ENCODE measurements around the gene PTPRN2. TPM values are rescaled to one million over a fixed set of nuclear protein-coding genes. Genes with fewer than 3 reads are reported as not detected.

PTPRN2 gene
- total RNA-seq, 1 experiment from 2014 or later = 1.1 TPM

DNA sequence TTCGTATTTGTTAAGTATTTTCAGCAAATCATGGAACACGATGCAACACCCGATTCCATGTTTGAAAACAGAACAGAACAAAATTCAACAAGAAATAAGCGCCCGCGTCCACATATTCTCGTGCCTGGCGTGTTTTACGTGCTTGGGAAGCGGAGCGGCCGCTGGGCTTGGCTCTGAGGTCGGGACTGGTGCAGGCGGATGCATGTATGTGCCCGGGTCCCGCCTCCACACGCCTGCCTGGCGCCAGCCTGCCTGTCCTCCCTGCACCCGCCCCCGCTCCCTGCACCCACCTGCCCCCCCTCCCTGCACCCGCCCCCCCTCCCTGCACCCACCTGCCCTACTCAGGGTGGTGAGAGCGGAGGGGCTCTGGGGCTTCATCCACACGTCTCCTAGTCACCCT lies 796.4 kb downstream of the PTPRN2 start:
- in situ Hi-C loops (cut with HindIII; ENCODE audit: low pct_unique_long_range_greater_than_20kb, low sequenced_read_pairs) (no loop called here), intact Hi-C loops (cut with micrococcal nuclease; ENCODE audit: unreplicated experiment) (no loop called here)
- BruUV-seq (replicated peaks) = no TSS peak
- ATAC-seq (no peak), DNase-seq (ENCODE audit: low read depth, low spot score) (no peak)
- CTCF ChIA-PET = no interaction called here
- Histone ChIP-seq H3K9me3 (ENCODE audit: control insufficient read depth, insufficient read depth, low read depth, low read length) (no peaks in the 10 kb centered on the region), H3K4me3 (ENCODE audit: low read depth in 2 of 2, low read length in 2 of 2) (no peak overlapping the region), H3K4me1 (ENCODE audit: control insufficient read depth, insufficient read depth, low read length) (no peaks in the 10 kb centered on the region; the same call in 1 of the 2 replicates), H3K27ac (ENCODE audit: low read length) (no peak overlapping the region), H3K27me3 (ENCODE audit: control insufficient read depth, insufficient read depth, low read length) (no peaks in the 10 kb centered on the region), H3K36me3 (ENCODE audit: control insufficient read depth, insufficient read depth, low read length) (no peaks in the 10 kb centered on the region)
- TF ChIP-seq, protein P1, sequence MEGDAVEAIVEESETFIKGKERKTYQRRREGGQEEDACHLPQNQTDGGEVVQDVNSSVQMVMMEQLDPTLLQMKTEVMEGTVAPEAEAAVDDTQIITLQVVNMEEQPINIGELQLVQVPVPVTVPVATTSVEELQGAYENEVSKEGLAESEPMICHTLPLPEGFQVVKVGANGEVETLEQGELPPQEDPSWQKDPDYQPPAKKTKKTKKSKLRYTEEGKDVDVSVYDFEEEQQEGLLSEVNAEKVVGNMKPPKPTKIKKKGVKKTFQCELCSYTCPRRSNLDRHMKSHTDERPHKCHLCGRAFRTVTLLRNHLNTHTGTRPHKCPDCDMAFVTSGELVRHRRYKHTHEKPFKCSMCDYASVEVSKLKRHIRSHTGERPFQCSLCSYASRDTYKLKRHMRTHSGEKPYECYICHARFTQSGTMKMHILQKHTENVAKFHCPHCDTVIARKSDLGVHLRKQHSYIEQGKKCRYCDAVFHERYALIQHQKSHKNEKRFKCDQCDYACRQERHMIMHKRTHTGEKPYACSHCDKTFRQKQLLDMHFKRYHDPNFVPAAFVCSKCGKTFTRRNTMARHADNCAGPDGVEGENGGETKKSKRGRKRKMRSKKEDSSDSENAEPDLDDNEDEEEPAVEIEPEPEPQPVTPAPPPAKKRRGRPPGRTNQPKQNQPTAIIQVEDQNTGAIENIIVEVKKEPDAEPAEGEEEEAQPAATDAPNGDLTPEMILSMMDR (IDR thresholded peaks at IDR 0.05) = no peak
- POLR2A ChIA-PET = no interaction called here

DNA sequence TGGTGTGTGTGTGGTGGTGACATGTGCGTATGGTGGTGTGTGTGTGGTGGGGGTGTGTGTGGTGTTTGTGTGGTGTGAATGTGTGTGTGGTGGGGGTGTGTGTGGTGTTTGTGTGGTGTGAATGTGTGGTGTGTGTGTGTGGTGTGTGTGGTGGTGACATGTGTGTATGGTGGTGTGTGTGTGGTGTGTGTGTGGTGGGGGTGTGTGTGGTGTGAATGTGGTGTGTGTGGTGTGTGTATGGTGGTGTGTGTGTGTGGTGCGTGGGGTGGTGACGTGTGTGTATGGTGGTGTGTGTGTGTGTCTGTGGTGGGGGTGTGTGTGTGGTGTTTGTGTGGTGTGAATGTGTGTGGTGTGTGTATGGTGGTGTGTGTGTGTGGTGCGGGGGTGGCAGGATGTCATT lies 797.7 kb downstream of the PTPRN2 start:
- H3K36me3 ChIP-seq (ENCODE audit: control insufficient read depth, insufficient read depth, low read length) = no peaks in the 10 kb centered on the region
- no TSS peak for BruUV-seq (replicated peaks)
- ChIA-PET POLR2A (no interaction called here), CTCF (no interaction called here)
- H3K9me3 ChIP-seq (ENCODE audit: control insufficient read depth, insufficient read depth, low read depth, low read length) = no peaks in the 10 kb centered on the region
- no peaks in the 10 kb centered on the region for H3K27me3 ChIP-seq (ENCODE audit: control insufficient read depth, insufficient read depth, low read length)
- H3K27ac ChIP-seq (ENCODE audit: low read length) = no peak overlapping the region
- intact Hi-C loops (cut with micrococcal nuclease; ENCODE audit: unreplicated experiment) = no loop called here
- TF ChIP-seq, protein P1 (IDR thresholded peaks at IDR 0.05) = no peak
- TF ChIP-seq TCF7L2 (IDR thresholded peaks at IDR 0.05; ENCODE audit: low read depth, low read length) (no peak), POLR2AphosphoS5 (IDR thresholded peaks at IDR 0.05; ENCODE audit: low read depth, low read length) (no peak), SIN3A (IDR thresholded peaks at IDR 0.05; ENCODE audit: borderline replicate concordance, insufficient read depth, low read depth, low read length) (no peak)
- TF ChIP-seq, protein P2, sequence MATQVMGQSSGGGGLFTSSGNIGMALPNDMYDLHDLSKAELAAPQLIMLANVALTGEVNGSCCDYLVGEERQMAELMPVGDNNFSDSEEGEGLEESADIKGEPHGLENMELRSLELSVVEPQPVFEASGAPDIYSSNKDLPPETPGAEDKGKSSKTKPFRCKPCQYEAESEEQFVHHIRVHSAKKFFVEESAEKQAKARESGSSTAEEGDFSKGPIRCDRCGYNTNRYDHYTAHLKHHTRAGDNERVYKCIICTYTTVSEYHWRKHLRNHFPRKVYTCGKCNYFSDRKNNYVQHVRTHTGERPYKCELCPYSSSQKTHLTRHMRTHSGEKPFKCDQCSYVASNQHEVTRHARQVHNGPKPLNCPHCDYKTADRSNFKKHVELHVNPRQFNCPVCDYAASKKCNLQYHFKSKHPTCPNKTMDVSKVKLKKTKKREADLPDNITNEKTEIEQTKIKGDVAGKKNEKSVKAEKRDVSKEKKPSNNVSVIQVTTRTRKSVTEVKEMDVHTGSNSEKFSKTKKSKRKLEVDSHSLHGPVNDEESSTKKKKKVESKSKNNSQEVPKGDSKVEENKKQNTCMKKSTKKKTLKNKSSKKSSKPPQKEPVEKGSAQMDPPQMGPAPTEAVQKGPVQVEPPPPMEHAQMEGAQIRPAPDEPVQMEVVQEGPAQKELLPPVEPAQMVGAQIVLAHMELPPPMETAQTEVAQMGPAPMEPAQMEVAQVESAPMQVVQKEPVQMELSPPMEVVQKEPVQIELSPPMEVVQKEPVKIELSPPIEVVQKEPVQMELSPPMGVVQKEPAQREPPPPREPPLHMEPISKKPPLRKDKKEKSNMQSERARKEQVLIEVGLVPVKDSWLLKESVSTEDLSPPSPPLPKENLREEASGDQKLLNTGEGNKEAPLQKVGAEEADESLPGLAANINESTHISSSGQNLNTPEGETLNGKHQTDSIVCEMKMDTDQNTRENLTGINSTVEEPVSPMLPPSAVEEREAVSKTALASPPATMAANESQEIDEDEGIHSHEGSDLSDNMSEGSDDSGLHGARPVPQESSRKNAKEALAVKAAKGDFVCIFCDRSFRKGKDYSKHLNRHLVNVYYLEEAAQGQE (IDR thresholded peaks at IDR 0.05; ENCODE audit: insufficient read depth in 1 of 2, low read depth in 2 of 2, low read length in 1 of 2) = no peak
- H3K4me1 ChIP-seq (ENCODE audit: control insufficient read depth, insufficient read depth, low read length) = no peaks in the 10 kb centered on the region; the same call in 1 of the 2 replicates
- in situ Hi-C loops (cut with HindIII; ENCODE audit: low pct_unique_long_range_greater_than_20kb, low sequenced_read_pairs) = no loop called here
- ATAC-seq (no peak), DNase-seq (ENCODE audit: low read depth, low spot score) (no peak)
- no peak overlapping the region for H3K4me3 ChIP-seq (ENCODE audit: low read depth in 2 of 2, low read length in 2 of 2)

DNA sequence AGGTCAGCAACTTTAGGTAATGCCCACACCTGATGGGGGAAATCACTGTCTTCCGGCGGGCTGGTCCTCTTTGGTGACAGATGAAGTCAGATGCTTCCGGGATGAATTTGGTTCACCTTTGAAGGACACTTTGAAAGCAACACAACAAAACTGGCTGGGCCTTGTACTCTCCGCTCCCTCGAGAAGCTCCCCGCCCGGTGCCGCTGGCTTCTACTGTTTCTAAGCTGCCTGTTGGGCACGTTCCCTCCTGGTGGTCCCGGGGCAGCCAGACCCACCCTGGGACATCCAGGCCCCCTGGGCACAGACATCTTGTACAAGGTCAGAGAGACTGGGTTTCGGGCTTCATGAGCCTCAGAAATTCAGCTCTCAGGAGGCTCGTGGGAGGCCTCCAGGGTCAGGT lies 798.5 kb downstream of the PTPRN2 start:
- CTCF ChIA-PET = no interaction called here
- no peaks in the 10 kb centered on the region for H3K27me3 ChIP-seq (ENCODE audit: control insufficient read depth, insufficient read depth, low read length)
- DNase-seq (ENCODE audit: low read depth, low spot score) (no peak), ATAC-seq (no peak)
- no peaks in the 10 kb centered on the region; the same call in 1 of the 2 replicates for H3K4me1 ChIP-seq (ENCODE audit: control insufficient read depth, insufficient read depth, low read length)
- H3K4me3 ChIP-seq (ENCODE audit: low read depth in 2 of 2, low read length in 2 of 2) = no peak overlapping the region
- no TSS peak for BruUV-seq (replicated peaks)
- in situ Hi-C loops (cut with HindIII; ENCODE audit: low pct_unique_long_range_greater_than_20kb, low sequenced_read_pairs) (no loop called here), intact Hi-C loops (cut with micrococcal nuclease; ENCODE audit: unreplicated experiment) (no loop called here)
- no peak overlapping the region for H3K27ac ChIP-seq (ENCODE audit: low read length)
- H3K9me3 ChIP-seq (ENCODE audit: control insufficient read depth, insufficient read depth, low read depth, low read length) = no peaks in the 10 kb centered on the region
- no peaks in the 10 kb centered on the region for H3K36me3 ChIP-seq (ENCODE audit: control insufficient read depth, insufficient read depth, low read length)
- TF ChIP-seq, protein P1 (IDR thresholded peaks at IDR 0.05) = no peak
- no peak for TF ChIP-seq POLR2AphosphoS5 (IDR thresholded peaks at IDR 0.05; ENCODE audit: low read depth, low read length)
- no peak for TF ChIP-seq SIN3A (IDR thresholded peaks at IDR 0.05; ENCODE audit: borderline replicate concordance, insufficient read depth, low read depth, low read length)
- TF ChIP-seq, protein P2 (IDR thresholded peaks at IDR 0.05; ENCODE audit: insufficient read depth in 1 of 2, low read depth in 2 of 2, low read length in 1 of 2) = no peak
- TF ChIP-seq TCF7L2 (IDR thresholded peaks at IDR 0.05; ENCODE audit: low read depth, low read length) = no peak
- POLR2A ChIA-PET = no interaction called here
